G401 (cell line): ENCODE results near the gene GMDS. TPM values are rescaled to one million over a fixed set of nuclear protein-coding genes. Genes with fewer than 3 reads are reported as not detected.
"Not testable (repeated sequence)": the region's sequence is repeated elsewhere in the genome, so short reads cannot be mapped to it uniquely, and the experiment has no call there.

Experiments
- DNase-seq: peaks from one replicate; pipeline ENCODE4 v3.0.0-alpha.2; 2015; ENCODE audit warnings: low spot score
- in situ Hi-C: cut with HindIII; loops from 2 replicates; pipeline ENCODE4 v1.10.0; 2016; ENCODE audit warnings: low sequenced_read_pairs, mixed read lengths
- total RNA-seq: library from RNA; depleted of rRNA; stranded (reverse); fragments of >200 nt; shearing (Covaris generic); gene quantifications from 2 replicates; pipeline ENCODE4 v1.2.3, GENCODE V29; 2014

GMDS gene
- total RNA-seq, 1 experiment from 2014 or later: 5.8 TPM

GRCh38 chr6:1867197-1867596, 378.2 kb downstream of the GMDS start:
- in situ Hi-C loops: no loop called here

GRCh38 chr6:1865585-1865984, 379.8 kb downstream of the GMDS start:
- DNase-seq: no peak
- in situ Hi-C loops: no loop called here

More at GRCh38 chr6:1867197-1867596, 378.2 kb downstream of the GMDS start:
- no peak for DNase-seq

GRCh38 chr6:1864496-1864895, 380.9 kb downstream of the GMDS start:
- in situ Hi-C loops: no loop called here
- no peak for DNase-seq

- in situ Hi-C loops: no loop called here
- no peak for DNase-seq
Measured at GRCh38 chr6:1862411-1862810, 383.0 kb downstream of the GMDS start.

GRCh38 chr6:1860756-1861348, 384.6 kb downstream of the GMDS start:
- in situ Hi-C loops: no loop called here
- no peak for DNase-seq

GRCh38 chr6:1858859-1859258, 386.5 kb downstream of the GMDS start:
- in situ Hi-C loops: no loop called here

GRCh38 chr6:1858196-1858595, 387.2 kb downstream of the GMDS start:
- DNase-seq: no peak
- in situ Hi-C loops: no loop called here

More at GRCh38 chr6:1858859-1859258, 386.5 kb downstream of the GMDS start:
- no peak for DNase-seq

GRCh38 chr6:1856381-1856780, 389.0 kb downstream of the GMDS start:
- in situ Hi-C loops: no loop called here
- no peak for DNase-seq

GRCh38 chr6:1855890-1856289, 389.5 kb downstream of the GMDS start:
- in situ Hi-C loops: no loop called here
- DNase-seq: no peak

GRCh38 chr6:1854296-1854695, 391.1 kb downstream of the GMDS start:
- DNase-seq: no peak
- in situ Hi-C loops: no loop called here

GRCh38 chr6:1853761-1854160, 391.6 kb downstream of the GMDS start:
- in situ Hi-C loops: no loop called here
- no peak for DNase-seq

- in situ Hi-C loops: no loop called here
- DNase-seq: peak; percentile 94
Measured at GRCh38 chr6:1851681-1852456, 393.5 kb downstream of the GMDS start.

- no peak for DNase-seq
- in situ Hi-C loops: no loop called here
Measured at GRCh38 chr6:1850840-1851157, 394.6 kb downstream of the GMDS start.

- peak; percentile 79 for DNase-seq
- in situ Hi-C loops: no loop called here
Measured at GRCh38 chr6:1850121-1850839, 395.1 kb downstream of the GMDS start.

- in situ Hi-C loops: no loop called here
- DNase-seq: no peak
Measured at GRCh38 chr6:1849691-1850090, 395.7 kb downstream of the GMDS start.

- no peak for DNase-seq
- in situ Hi-C loops: no loop called here
Measured at GRCh38 chr6:1848752-1849151, 396.7 kb downstream of the GMDS start.

- in situ Hi-C loops: no loop called here
- DNase-seq: no peak
Measured at GRCh38 chr6:1846611-1847010, 398.8 kb downstream of the GMDS start.

- DNase-seq, in situ Hi-C loops: not testable (repeated sequence)
Measured at GRCh38 chr6:1845543-1845942, 399.9 kb downstream of the GMDS start.

- in situ Hi-C loops: no loop called here
- DNase-seq: peak; percentile 13
Measured at GRCh38 chr6:1842334-1842733, 403.1 kb downstream of the GMDS start.

GRCh38 chr6:1841136-1841535, 404.3 kb downstream of the GMDS start:
- in situ Hi-C loops: no loop called here
- no peak for DNase-seq
